ENCODE results near the gene RPA3. TPM values are rescaled to one million over a fixed set of nuclear protein-coding genes. Genes with fewer than 3 reads are reported as not detected.

RPA3 gene
- total and polyA plus RNA-seq, 8 donors: 28.5 to 49.2 (median 43.5) TPM

DNA sequence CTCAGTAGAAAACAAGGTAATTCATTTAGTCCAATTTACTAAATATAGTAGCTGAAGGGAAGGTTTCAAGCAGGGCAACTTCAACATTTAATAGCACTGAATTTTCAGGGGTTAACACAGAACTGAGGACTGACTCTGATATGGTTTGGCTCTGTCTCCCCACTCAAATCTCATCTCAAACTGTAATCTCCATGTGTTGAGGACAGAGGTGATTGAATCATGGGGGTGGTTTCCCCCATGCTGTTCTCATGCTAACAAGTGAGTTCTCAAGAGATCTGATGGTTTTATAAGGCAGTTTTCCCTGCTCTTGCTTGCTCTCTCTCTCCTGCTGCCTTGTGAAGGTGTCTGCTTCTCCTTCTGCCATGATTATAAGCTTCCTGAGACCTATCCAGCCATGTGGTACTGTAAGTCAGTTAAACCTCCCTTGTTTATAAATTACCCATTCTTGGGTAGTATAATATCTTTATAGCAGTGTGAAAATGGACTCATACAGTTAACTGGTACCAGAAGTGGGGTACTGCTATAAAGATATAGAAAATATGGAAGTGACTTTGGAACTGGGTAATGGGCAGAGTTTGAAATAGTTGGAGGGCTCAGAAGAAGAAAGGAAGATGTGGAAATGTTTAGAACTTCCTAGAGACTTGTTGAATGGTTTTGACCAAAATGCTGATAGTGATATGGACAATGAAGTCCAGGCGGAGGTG is 87.6 kb downstream of the RPA3 start:
- H3K4me1 ChIP-seq: no peaks in the 10 kb centered on the region
- H3K27ac ChIP-seq: no peak overlapping the region
- TF ChIP-seq, protein P1, sequence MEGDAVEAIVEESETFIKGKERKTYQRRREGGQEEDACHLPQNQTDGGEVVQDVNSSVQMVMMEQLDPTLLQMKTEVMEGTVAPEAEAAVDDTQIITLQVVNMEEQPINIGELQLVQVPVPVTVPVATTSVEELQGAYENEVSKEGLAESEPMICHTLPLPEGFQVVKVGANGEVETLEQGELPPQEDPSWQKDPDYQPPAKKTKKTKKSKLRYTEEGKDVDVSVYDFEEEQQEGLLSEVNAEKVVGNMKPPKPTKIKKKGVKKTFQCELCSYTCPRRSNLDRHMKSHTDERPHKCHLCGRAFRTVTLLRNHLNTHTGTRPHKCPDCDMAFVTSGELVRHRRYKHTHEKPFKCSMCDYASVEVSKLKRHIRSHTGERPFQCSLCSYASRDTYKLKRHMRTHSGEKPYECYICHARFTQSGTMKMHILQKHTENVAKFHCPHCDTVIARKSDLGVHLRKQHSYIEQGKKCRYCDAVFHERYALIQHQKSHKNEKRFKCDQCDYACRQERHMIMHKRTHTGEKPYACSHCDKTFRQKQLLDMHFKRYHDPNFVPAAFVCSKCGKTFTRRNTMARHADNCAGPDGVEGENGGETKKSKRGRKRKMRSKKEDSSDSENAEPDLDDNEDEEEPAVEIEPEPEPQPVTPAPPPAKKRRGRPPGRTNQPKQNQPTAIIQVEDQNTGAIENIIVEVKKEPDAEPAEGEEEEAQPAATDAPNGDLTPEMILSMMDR (IDR thresholded peaks at IDR 0.05): no peak
- intact Hi-C loops (cut with DNase I): no loop called here
- H3K36me3 ChIP-seq: no peaks in the 10 kb centered on the region
- H3K27me3 ChIP-seq: no peaks in the 10 kb centered on the region
- H3K4me3 ChIP-seq: no peak overlapping the region
- no peak for DNase-seq
- H3K9me3 ChIP-seq: peaks cover 0 to 10% of the 10 kb centered on the region in 2 donors
- no peak for ATAC-seq

DNA sequence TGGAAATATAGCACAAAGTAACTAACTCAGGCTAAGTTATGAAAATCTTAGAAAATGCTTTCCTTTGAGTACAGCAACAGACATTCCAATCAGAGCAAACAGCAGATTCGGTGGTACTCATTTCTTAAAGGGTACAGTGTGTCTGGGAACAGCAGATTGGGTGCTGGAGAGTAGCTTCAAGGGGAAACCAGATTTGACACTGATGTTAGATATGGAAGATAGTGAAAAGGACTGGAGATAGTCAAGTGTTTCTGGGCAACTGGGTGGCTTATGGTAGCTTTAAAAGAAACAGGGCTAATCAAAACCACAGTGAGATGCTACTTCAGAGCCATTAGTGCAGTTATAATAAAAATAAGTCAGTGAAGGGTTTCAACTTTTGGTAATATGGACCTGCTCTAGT is 89.9 kb downstream of the RPA3 start:
- TF ChIP-seq, protein P1 (IDR thresholded peaks at IDR 0.05): no peak
- Histone ChIP-seq H3K27me3 (no peaks in the 10 kb centered on the region), H3K27ac (no peak overlapping the region), H3K4me3 (no peak overlapping the region), H3K9me3 (peaks cover 0 to 10% of the 10 kb centered on the region in 2 donors), H3K36me3 (no peaks in the 10 kb centered on the region), H3K4me1 (no peaks in the 10 kb centered on the region)
- intact Hi-C loops (cut with DNase I): no loop called here
- no peak for ATAC-seq
- no peak for DNase-seq

DNA sequence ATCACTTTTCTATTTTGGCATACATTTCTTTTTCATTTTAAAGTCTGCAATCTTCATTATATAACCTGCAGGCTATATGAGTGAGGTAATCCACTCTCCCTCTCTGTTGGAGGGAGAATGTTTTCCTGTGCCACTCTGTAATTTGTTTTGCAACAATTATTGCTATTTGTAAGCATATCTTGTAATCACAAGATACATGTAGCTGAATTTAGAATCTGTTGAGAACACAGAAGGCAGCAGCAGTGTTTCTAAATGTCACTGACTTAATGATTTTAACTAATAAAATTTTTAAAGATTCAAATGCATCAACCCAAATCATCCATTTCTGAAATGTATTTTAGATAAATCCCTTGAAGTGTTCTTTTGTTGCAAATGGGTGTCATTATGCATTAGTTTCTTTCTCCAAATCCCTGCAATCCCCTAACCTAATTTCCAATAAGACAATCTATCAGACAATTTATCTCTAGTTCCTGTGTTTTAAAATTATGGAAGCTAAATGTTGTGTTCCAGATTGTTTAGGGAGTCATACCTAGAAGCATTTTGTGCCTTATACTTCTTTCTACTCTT is 97.7 kb downstream of the RPA3 start:
- Histone ChIP-seq H3K27me3 (no peaks in the 10 kb centered on the region), H3K36me3 (no peaks in the 10 kb centered on the region), H3K4me1 (no peaks in the 10 kb centered on the region), H3K4me3 (no peak overlapping the region), H3K27ac (no peak overlapping the region), H3K9me3 (no peaks in the 10 kb centered on the region)
- TF ChIP-seq, protein P1 (IDR thresholded peaks at IDR 0.05): no peak
- DNase-seq: no peak
- no peak for ATAC-seq
- intact Hi-C loops (cut with DNase I): no loop called here

DNA sequence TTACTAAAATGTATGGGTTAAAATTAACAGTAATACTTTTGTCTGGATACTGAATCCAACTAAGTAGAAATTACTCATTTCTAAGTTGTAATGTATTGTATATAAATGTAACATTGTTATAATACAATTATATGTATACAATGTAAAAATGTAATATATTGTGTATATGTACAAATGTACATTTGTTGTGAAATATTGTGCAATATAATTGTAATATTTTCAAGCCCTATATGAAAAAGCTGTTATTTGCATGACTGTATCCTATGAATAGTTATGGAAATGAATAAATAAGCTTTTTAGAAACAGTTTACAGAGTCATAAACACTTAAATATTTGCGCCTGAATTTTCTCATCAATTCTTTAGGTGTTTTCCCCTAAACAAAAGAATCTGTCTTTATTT is 98.2 kb downstream of the RPA3 start:
- no peaks in the 10 kb centered on the region for H3K27me3 ChIP-seq
- ATAC-seq (no peak), DNase-seq (no peak)
- intact Hi-C loops (cut with DNase I): no loop called here
- TF ChIP-seq, protein P1 (IDR thresholded peaks at IDR 0.05): no peak
- H3K4me1 ChIP-seq: no peaks in the 10 kb centered on the region
- H3K27ac ChIP-seq: no peak overlapping the region
- H3K9me3 ChIP-seq: no peaks in the 10 kb centered on the region
- H3K4me3 ChIP-seq: no peak overlapping the region
- H3K36me3 ChIP-seq: no peaks in the 10 kb centered on the region

DNA sequence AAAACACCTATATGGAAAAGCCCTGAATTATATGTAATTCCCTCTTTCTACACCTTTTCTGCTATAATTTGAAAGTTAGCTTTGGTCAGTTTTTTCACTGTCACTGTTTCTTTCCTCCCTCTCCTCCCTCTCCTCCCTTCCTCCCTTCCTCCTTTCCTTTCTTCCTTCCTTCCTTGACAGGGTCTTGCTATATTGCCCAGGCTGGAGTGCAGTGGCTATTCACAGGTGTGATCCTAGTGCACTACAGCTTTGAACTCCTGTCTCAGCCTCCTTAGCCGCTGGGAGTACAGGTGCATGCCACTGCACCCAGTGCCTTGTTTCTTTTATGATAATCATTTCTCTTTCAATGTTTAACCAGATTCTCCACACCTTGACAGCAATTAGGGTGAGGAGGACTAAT is 100.0 kb downstream of the RPA3 start:
- no peaks in the 10 kb centered on the region for H3K9me3 ChIP-seq
- no peaks in the 10 kb centered on the region for H3K27me3 ChIP-seq
- H3K4me1 ChIP-seq: no peaks in the 10 kb centered on the region
- DNase-seq (no peak), ATAC-seq (no peak)
- no peak overlapping the region for H3K27ac ChIP-seq
- TF ChIP-seq, protein P1 (IDR thresholded peaks at IDR 0.05): no peak
- no peaks in the 10 kb centered on the region for H3K36me3 ChIP-seq
- no peak overlapping the region for H3K4me3 ChIP-seq
- intact Hi-C loops (cut with DNase I): no loop called here
